HCT116 (cell line): Measurements from ENCODE around the gene INHBA.

Experiments used
- EGR1 ChIP-seq: IDR thresholded peaks from 2 replicates; pipeline ENCODE4 v1.6.1; 2012; ENCODE audit warnings: low read depth
- ELF1 ChIP-seq: IDR thresholded peaks from 2 replicates; pipeline ENCODE4 v1.6.1; 2012; ENCODE audit warnings: low read depth, borderline replicate concordance
- POLR2A ChIP-seq: IDR thresholded peaks from 2 replicates; pipeline ENCODE4 v1.7.0; 2011; ENCODE audit warnings: borderline replicate concordance; ENCODE audit not compliant: insufficient read depth, insufficient read length; ENCODE audit errors: extremely low read depth
- ZNF274 ChIP-seq: fragments of 200-500 bp; sonication (Bioruptor generic); IDR thresholded peaks from 2 replicates; pipeline ENCODE4 v1.6.1; 2014; ENCODE audit warnings: mild to moderate bottlenecking, low read depth, low read length, inconsistent platforms
- TF ChIP-seq, protein P1 (sequence below), 3 experiments: fragments of 200-600 bp in 1 of 3; sonication (generic) in 1 of 3; IDR thresholded peaks in 2 of 3; conservative IDR thresholded peaks in 1 of 3; 2 replicates each; pipeline ENCODE4 v1.5.1; 2012 to 2017; ENCODE audit warnings: low read depth in 2 of 3, low read length in 2 of 3, antibody characterized with exemption in 1 of 3, borderline replicate concordance in 1 of 3, control low read depth in 1 of 3, mild to moderate bottlenecking in 1 of 3, mixed read lengths in 1 of 3, mixed run types in 1 of 3, moderate library complexity in 1 of 3; ENCODE audit not compliant: insufficient read depth in 1 of 3

GRCh38 chr7:41750661-41751540 lies 48.0 kb upstream of the INHBA start:
- TF ChIP-seq POLR2A (no peak), EGR1 (no peak), ZNF274 (no peak), ELF1 (no peak)
- TF ChIP-seq, protein P1, sequence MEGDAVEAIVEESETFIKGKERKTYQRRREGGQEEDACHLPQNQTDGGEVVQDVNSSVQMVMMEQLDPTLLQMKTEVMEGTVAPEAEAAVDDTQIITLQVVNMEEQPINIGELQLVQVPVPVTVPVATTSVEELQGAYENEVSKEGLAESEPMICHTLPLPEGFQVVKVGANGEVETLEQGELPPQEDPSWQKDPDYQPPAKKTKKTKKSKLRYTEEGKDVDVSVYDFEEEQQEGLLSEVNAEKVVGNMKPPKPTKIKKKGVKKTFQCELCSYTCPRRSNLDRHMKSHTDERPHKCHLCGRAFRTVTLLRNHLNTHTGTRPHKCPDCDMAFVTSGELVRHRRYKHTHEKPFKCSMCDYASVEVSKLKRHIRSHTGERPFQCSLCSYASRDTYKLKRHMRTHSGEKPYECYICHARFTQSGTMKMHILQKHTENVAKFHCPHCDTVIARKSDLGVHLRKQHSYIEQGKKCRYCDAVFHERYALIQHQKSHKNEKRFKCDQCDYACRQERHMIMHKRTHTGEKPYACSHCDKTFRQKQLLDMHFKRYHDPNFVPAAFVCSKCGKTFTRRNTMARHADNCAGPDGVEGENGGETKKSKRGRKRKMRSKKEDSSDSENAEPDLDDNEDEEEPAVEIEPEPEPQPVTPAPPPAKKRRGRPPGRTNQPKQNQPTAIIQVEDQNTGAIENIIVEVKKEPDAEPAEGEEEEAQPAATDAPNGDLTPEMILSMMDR (IDR thresholded peaks at IDR 0.05 in 2 of 3, conservative IDR thresholded peaks at IDR 0.05 in 1 of 3; ENCODE audit: borderline replicate concordance in 1 of 3, insufficient read depth in 1 of 3, low read depth in 2 of 3, low read length in 2 of 3), result no peak
